Peyer's patch (tissue), 4 donors: ENCODE data around the gene BECN2. TPM values are rescaled to one million over a fixed set of nuclear protein-coding genes. Genes with fewer than 3 reads are reported as not detected.

Experiments
- DNase-seq, 3 donors: peaks; one replicate each; pipeline ENCODE4 v3.0.0-alpha.2; 2017 to 2019
- H3K27ac ChIP-seq, 4 donors: fragments of 200-600 bp; sonication (generic); one replicate each; pipeline ENCODE4 v1.5.1; 2016 to 2019
- H3K27me3 ChIP-seq, 2 donors: fragments of 200-600 bp; sonication (generic); one replicate each; pipeline ENCODE4 v1.5.1; 2019
- H3K36me3 ChIP-seq, 3 donors: fragments of 200-600 bp; sonication (generic); one replicate each; pipeline ENCODE4 v1.5.1; 2016 to 2019
- H3K4me1 ChIP-seq, 4 donors: fragments of 200-600 bp; sonication (generic); one replicate each; pipeline ENCODE4 v1.5.1; 2016 to 2019
- H3K4me3 ChIP-seq, 4 donors: fragments of 200-600 bp; sonication (generic); 1 replicate in 3 of 4; 2 replicates in 1 of 4; pipeline ENCODE4 v1.5.1; 2016 to 2019; ENCODE audit warnings: mild to moderate bottlenecking in 1 of 4
- H3K9me3 ChIP-seq, 4 donors: fragments of 200-600 bp; sonication (generic); one replicate each; pipeline ENCODE4 v1.5.1; 2016 to 2019; ENCODE audit warnings: mild to moderate bottlenecking in 1 of 4
- POLR2A ChIP-seq, 2 donors: fragments of 450-650 bp; IDR thresholded peaks; one replicate each; pipeline ENCODE4 v1.5.1; 2017; ENCODE audit warnings: antibody characterized with exemption in 2 of 2, mild to moderate bottlenecking in 2 of 2, moderate library complexity in 2 of 2
- total RNA-seq, 4 donors: library from RNA; depleted of rRNA; stranded (reverse); fragments of >200 nt; gene quantifications; one replicate each; pipeline ENCODE4 v1.1.0, GENCODE V29; 2016
- TF ChIP-seq, protein P1 (sequence below), 6 experiments: fragments of 450-650 bp in 4 of 6; fragments of 200-600 bp in 2 of 6; sonication (generic) in 1 of 6; IDR thresholded peaks; one replicate each; pipeline ENCODE4 v1.5.1; 2017 to 2019; ENCODE audit warnings: antibody characterized with exemption in 6 of 6, mild to moderate bottlenecking in 3 of 6, moderate library complexity in 1 of 6

Gene BECN2
- total RNA-seq, 4 donors from 2014 or later, result not detected

DNA sequence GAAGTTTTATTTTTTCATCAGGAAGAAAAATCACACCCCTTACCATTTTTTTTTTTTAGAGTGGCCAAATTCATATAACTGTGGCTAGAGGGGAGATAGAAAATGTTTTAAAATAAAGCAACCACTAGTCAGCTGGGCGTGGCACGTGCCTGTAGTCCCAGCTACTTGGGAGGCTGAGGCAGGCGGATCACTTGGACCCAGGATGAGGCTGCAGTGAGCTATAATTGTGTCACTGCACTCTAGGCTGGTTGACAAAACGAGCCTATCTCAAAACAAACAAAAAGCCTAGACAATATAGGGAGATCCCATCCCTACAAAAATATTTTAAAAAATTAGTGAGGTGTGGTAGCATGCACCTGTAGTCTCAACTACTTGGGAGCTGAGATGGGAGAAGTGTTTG lies 14.8 kb upstream of the BECN2 start:
- no peaks in the 10 kb centered on the region for H3K36me3 ChIP-seq
- DNase-seq, result no peak
- TF ChIP-seq POLR2A (IDR thresholded peaks at IDR 0.05), result no peak
- TF ChIP-seq, protein P1, sequence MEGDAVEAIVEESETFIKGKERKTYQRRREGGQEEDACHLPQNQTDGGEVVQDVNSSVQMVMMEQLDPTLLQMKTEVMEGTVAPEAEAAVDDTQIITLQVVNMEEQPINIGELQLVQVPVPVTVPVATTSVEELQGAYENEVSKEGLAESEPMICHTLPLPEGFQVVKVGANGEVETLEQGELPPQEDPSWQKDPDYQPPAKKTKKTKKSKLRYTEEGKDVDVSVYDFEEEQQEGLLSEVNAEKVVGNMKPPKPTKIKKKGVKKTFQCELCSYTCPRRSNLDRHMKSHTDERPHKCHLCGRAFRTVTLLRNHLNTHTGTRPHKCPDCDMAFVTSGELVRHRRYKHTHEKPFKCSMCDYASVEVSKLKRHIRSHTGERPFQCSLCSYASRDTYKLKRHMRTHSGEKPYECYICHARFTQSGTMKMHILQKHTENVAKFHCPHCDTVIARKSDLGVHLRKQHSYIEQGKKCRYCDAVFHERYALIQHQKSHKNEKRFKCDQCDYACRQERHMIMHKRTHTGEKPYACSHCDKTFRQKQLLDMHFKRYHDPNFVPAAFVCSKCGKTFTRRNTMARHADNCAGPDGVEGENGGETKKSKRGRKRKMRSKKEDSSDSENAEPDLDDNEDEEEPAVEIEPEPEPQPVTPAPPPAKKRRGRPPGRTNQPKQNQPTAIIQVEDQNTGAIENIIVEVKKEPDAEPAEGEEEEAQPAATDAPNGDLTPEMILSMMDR (IDR thresholded peaks at IDR 0.05), result no peak
- no peaks in the 10 kb centered on the region for H3K9me3 ChIP-seq
- no peak overlapping the region for H3K27ac ChIP-seq
- H3K4me3 ChIP-seq, result no peak overlapping the region
- no peaks in the 10 kb centered on the region for H3K4me1 ChIP-seq
- H3K27me3 ChIP-seq, result no peaks in the 10 kb centered on the region

DNA sequence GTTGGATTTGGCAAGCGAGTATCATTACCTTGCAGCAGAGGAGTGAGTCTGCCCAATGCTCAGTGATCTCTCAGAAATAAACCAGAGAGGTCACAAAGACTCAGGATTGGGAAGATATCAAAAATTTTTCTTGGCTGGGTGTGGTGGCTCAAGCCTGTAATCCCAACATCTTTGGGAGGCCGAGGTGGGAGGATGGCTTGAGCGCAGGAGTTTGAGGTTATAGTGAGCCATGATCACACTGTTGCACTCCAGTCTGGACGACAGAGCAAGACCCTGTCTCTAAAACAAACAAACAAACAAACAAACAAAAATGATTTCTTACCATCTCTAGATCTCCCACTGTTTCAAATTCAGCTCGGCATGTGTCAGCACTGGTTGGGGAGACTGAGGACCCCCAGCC lies 13.3 kb upstream of the BECN2 start:
- no peak for DNase-seq
- H3K4me3 ChIP-seq, result peak overlapping the region in 2 of 4 donors; percentile 21 to 38
- no peaks in the 10 kb centered on the region for H3K4me1 ChIP-seq
- H3K36me3 ChIP-seq, result no peaks in the 10 kb centered on the region
- TF ChIP-seq, protein P1 (IDR thresholded peaks at IDR 0.05), result no peak
- no peak for TF ChIP-seq POLR2A (IDR thresholded peaks at IDR 0.05)
- no peaks in the 10 kb centered on the region for H3K9me3 ChIP-seq
- no peak overlapping the region for H3K27ac ChIP-seq
- no peaks in the 10 kb centered on the region for H3K27me3 ChIP-seq

DNA sequence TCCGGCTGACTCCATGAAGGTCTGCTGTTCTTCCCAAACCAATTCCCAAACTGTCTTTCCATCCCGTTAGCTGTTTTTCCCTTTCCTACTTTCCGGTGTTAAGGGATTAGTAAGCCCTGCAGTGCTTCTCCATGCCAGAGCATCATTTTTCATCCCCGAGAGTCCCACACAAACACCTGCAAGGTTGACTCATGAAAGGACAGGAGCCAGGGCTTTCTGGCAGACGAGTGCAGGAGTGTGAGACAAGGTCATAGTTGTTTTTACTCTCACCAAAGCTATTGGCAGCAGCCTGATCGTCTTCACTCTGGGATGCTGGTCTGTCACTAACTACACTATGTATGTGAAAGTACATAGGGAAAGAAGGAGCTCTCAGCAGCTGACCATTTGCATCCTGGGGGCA lies 10.2 kb upstream of the BECN2 start:
- H3K4me1 ChIP-seq, result no peaks in the 10 kb centered on the region
- H3K4me3 ChIP-seq, result no peak overlapping the region
- H3K27me3 ChIP-seq, result no peaks in the 10 kb centered on the region
- TF ChIP-seq, protein P1 (IDR thresholded peaks at IDR 0.05), result no peak
- TF ChIP-seq POLR2A (IDR thresholded peaks at IDR 0.05), result no peak
- H3K27ac ChIP-seq, result no peak overlapping the region
- H3K9me3 ChIP-seq, result no peaks in the 10 kb centered on the region
- H3K36me3 ChIP-seq, result no peaks in the 10 kb centered on the region
- no peak for DNase-seq

DNA sequence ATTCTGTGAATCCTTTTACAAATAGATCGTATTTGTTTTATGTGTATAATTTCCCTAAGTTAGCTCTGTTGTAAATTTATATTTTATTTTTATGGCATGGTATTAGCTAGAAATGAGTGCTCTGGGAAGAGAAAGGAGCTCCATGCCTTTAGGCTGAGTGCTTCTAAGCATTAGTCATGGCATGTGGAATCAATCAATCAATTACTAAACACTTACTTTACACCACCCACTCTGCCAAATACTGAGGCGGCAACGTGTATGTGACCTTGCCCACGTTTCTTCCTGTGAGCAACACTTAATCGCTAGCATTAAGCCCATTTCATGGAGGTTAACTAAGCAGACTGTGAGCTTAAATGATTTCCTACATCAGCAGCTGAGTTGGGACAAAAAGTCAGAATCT lies 7.2 kb upstream of the BECN2 start:
- Histone ChIP-seq H3K36me3 (no peaks in the 10 kb centered on the region), H3K27me3 (no peaks in the 10 kb centered on the region), H3K4me1 (no peaks in the 10 kb centered on the region), H3K4me3 (no peak overlapping the region), H3K9me3 (no peaks in the 10 kb centered on the region), H3K27ac (no peak overlapping the region)
- DNase-seq, result no peak
- TF ChIP-seq POLR2A (IDR thresholded peaks at IDR 0.05), result no peak
- TF ChIP-seq, protein P1 (IDR thresholded peaks at IDR 0.05), result no peak

DNA sequence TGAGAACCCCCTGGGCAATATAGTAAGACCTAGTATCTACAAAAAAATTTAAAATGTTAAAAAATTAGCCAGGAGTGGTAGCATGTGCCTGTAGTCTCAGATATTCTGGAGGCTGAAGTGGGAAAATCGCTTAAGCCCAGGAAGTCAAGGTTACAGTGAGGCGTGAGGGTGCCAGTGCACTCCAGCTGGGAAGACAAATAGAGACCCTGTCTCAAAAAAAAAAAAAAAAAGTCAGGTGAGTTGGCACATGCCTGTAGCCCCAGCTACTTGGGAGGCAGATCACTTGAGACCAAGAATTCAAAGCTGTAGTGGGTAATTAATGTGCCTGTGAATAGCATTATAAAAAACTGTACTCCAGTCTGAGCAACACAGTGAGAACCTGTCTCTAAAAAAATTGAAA lies 4.6 kb downstream of the BECN2 start:
- no peak for DNase-seq
- Histone ChIP-seq H3K4me3 (no peak overlapping the region), H3K4me1 (no peaks in the 10 kb centered on the region), H3K27ac (no peak overlapping the region), H3K27me3 (no peaks in the 10 kb centered on the region), H3K9me3 (no peaks in the 10 kb centered on the region), H3K36me3 (no peaks in the 10 kb centered on the region)
- TF ChIP-seq POLR2A (IDR thresholded peaks at IDR 0.05), result no peak
- TF ChIP-seq, protein P1 (IDR thresholded peaks at IDR 0.05), result no peak

DNA sequence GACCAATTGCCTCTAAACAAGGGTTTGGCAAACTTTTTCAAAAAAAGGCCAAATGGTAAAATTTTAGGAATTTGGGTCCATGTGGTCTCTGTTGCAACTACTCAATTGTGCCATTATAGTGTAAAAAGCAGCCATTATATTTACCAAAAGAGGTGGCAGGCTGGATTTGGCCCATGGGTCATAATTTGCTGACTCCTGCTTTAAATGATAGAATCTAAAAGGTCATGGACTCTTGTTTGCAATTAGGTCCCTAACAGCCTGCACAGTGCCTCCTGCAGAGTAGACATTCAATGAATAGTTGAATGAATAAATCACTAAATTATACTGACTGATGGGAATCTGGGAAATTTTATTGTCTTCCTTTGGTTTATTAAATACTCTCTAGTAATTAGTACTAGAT lies 6.2 kb downstream of the BECN2 start:
- TF ChIP-seq POLR2A (IDR thresholded peaks at IDR 0.05), result no peak
- TF ChIP-seq, protein P1 (IDR thresholded peaks at IDR 0.05), result no peak
- Histone ChIP-seq H3K9me3 (no peaks in the 10 kb centered on the region), H3K27me3 (no peaks in the 10 kb centered on the region), H3K4me3 (no peak overlapping the region), H3K36me3 (no peaks in the 10 kb centered on the region), H3K27ac (no peak overlapping the region), H3K4me1 (no peaks in the 10 kb centered on the region)
- DNase-seq, result no peak
